ENCODE data around the gene ADCY5.

The ADCY5 gene

GRCh38 chr3:123375014-123375940 lies 73.6 kb downstream of the ADCY5 start:
- peak overlapping the region; percentile 6 to 71 for H3K27ac ChIP-seq
- DNase-seq (ENCODE audit: low spot score): peak; percentile 61
- no peak for TF ChIP-seq CTCF (IDR thresholded peaks at IDR 0.05)
- no peak overlapping the region for H3K4me3 ChIP-seq

DNA sequence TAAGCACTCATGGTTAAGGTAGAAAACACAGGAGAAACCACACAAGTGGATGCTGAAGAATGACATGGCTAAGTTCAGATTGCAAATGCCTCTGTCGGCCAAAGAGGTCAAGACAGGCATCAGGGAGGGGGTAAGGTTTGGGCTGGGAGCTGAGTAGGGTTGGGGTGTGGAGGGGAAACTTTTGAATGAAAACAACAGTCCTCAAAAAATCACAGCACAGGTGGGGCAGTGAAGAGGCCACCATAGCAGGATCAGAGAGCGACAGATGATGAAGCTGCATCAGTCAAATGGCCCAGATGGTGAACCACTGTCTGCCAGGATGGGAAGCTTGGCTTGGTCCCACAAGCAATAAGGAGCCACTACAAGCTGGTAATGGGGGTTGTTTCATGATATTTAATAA lies 74.9 kb downstream of the ADCY5 start:
- no peak for TF ChIP-seq CTCF (IDR thresholded peaks at IDR 0.05)
- DNase-seq (ENCODE audit: low spot score): peak; percentile 38
- no peak overlapping the region for H3K4me3 ChIP-seq
- peak overlapping the region; percentile 64 to 71 for H3K27ac ChIP-seq

DNA sequence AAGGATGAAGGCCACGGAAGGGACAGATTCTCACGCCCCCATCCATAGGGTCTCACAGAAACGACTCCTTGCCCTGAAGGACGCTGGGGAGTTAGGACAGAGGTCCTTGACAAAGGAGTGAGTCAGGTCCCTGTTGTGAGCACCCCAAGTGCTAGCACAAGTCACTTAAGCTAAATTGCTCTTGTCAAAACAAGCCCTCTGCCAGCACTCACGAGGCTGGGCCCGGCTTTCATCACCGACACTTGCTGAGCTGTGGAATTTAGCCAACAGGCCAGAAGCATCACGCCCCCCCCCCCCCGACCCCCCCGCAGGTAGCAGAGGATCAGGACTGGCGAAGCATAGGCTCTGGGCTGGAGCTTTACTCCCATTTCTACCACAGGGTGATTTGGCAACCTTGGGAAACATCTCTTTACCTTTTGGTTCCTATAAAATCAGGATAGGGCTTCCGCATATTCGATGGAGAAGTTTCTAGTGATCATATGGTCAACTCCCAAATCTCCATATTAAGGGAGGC lies 75.4 kb downstream of the ADCY5 start:
- Histone ChIP-seq H3K4me3 (no peak overlapping the region), H3K27ac (peak overlapping the region; percentile 64 to 71)
- TF ChIP-seq CTCF (IDR thresholded peaks at IDR 0.05): no peak
- no peak for DNase-seq (ENCODE audit: low spot score)

DNA sequence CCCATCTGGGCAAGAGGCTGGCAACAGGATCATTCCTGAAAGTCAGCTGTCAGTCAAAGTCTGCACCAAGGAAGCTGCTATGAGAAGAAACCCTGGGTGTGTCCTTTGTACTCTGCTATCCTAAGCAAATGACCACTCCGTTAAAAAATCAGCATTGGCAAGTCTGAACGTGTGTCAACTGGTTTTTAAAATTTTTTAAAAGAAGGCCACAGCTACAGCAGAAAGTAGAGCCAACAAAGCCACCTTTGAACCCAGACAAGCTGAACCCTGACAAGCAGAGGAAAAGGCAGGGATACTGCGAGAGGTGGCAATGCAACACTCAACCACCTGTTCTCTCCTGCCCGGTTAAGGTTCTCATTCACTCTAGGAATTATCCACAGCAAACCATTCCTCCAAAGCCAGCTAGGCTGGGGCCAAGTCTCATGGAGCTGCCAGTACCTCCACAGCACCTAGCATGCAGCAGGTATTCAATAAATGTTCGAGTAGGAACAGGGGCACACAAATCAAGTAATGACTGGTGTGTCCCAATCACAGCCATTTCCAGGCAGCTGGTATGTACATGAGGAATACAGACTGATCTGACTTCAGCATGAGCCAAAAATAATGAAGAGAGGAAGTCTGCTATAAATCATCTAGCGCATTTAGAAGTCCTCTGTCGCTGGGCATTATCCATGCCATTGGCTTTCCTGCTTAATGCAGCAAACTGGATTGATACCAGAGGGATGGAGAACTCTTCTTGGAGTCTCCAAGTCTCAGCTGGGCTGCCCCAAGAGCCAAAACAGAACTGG lies 76.0 kb downstream of the ADCY5 start:
- no peak for DNase-seq (ENCODE audit: low spot score)
- Histone ChIP-seq H3K27ac (peak overlapping the region; percentile 64 to 71), H3K4me3 (no peak overlapping the region)
- no peak for TF ChIP-seq CTCF (IDR thresholded peaks at IDR 0.05)

- peak overlapping the region; percentile 64 to 71 for H3K27ac ChIP-seq
Observed at GRCh38 chr3:123371859-123372685, 76.8 kb downstream of the ADCY5 start.

More at GRCh38 chr3:123371859-123372685, 76.8 kb downstream of the ADCY5 start:
- DNase-seq (ENCODE audit: low spot score): no peak
- no peak for TF ChIP-seq CTCF (IDR thresholded peaks at IDR 0.05)
- H3K4me3 ChIP-seq: no peak overlapping the region

Data from coronary artery (tissue), 2 donors.